SJCRH30 (cell line): Measurements from ENCODE around the gene ZEB2. TPM values are rescaled to one million over a fixed set of nuclear protein-coding genes. Genes with fewer than 3 reads are reported as not detected.

ENCODE experiments used
- DNase-seq, 2 experiments: peaks; one replicate each; pipeline ENCODE4 v3.0.0-alpha.2; 2015 to 2020
- H3K27ac ChIP-seq: fragments of 250-450 bp; sonication (Bioruptor Pico); 2 replicates; pipeline ENCODE4 v1.5.1; 2020; ENCODE audit warnings: mild to moderate bottlenecking, moderate library complexity
- H3K27me3 ChIP-seq: fragments of 250-450 bp; sonication (Bioruptor Pico); 2 replicates; pipeline ENCODE4 v1.5.1; 2020; ENCODE audit warnings: mild to moderate bottlenecking, moderate library complexity
- H3K36me3 ChIP-seq: fragments of 250-450 bp; sonication (Bioruptor Pico); 2 replicates; pipeline ENCODE4 v1.5.1; 2020; ENCODE audit warnings: mild to moderate bottlenecking, moderate library complexity
- H3K4me1 ChIP-seq: fragments of 250-450 bp; sonication (Bioruptor Pico); 2 replicates; pipeline ENCODE4 v1.5.1; 2020; ENCODE audit warnings: mild to moderate bottlenecking, moderate library complexity
- H3K4me3 ChIP-seq: fragments of 250-450 bp; sonication (Bioruptor Pico); 2 replicates; pipeline ENCODE4 v1.5.1; 2020; ENCODE audit warnings: mild to moderate bottlenecking, moderate library complexity
- H3K9me3 ChIP-seq: fragments of 250-450 bp; sonication (Bioruptor Pico); replicated peaks from 2 replicates; pipeline ENCODE4 v1.5.1; 2020; ENCODE audit warnings: mild to moderate bottlenecking, moderate library complexity
- total RNA-seq: library from RNA; depleted of rRNA; stranded (reverse); fragments of >200 nt; shearing (Covaris generic); gene quantifications from 2 replicates; pipeline ENCODE4 v1.2.3, GENCODE V29; 2014

Gene ZEB2
- total RNA-seq, 1 experiment from 2014 or later = 69.1 TPM

- H3K9me3 ChIP-seq = no peaks in the 10 kb centered on the region
- H3K27ac ChIP-seq = no peak overlapping the region
- H3K4me1 ChIP-seq = no peaks in the 10 kb centered on the region
- no peaks in the 10 kb centered on the region for H3K27me3 ChIP-seq
- no peak overlapping the region for H3K4me3 ChIP-seq
- H3K36me3 ChIP-seq = peaks cover 15% of the 10 kb centered on the region
- DNase-seq = no peak
Observed at GRCh38 chr2:144438801-144439631, 80.9 kb downstream of the ZEB2 start.

- Histone ChIP-seq H3K4me1 (peaks cover 12% of the 10 kb centered on the region), H3K36me3 (peaks cover 12% of the 10 kb centered on the region), H3K9me3 (no peaks in the 10 kb centered on the region), H3K27me3 (no peaks in the 10 kb centered on the region), H3K27ac (no peak overlapping the region), H3K4me3 (no peak overlapping the region)
- DNase-seq = no peak
Observed at GRCh38 chr2:144437636-144438035, 82.3 kb downstream of the ZEB2 start.

- peaks cover 32% of the 10 kb centered on the region for H3K4me1 ChIP-seq
Observed at GRCh38 chr2:144434425-144435222, 85.3 kb downstream of the ZEB2 start.

GRCh38 chr2:144432921-144433320, 87.0 kb downstream of the ZEB2 start:
- Histone ChIP-seq H3K9me3 (no peaks in the 10 kb centered on the region), H3K4me1 (peaks cover 32% of the 10 kb centered on the region), H3K27ac (no peak overlapping the region; the same call in 1 of the 2 replicates), H3K36me3 (peaks cover 25% of the 10 kb centered on the region), H3K4me3 (no peak overlapping the region), H3K27me3 (no peaks in the 10 kb centered on the region)
- DNase-seq = peak in 1 of 2 experiments; percentile 20

More at GRCh38 chr2:144434425-144435222, 85.3 kb downstream of the ZEB2 start:
- no peaks in the 10 kb centered on the region for H3K27me3 ChIP-seq
- H3K27ac ChIP-seq = no peak overlapping the region
- no peaks in the 10 kb centered on the region for H3K9me3 ChIP-seq
- H3K36me3 ChIP-seq = peaks cover 12% of the 10 kb centered on the region
- no peak for DNase-seq
- no peak overlapping the region for H3K4me3 ChIP-seq

- Histone ChIP-seq H3K27me3 (no peaks in the 10 kb centered on the region), H3K4me1 (peaks cover 39% of the 10 kb centered on the region), H3K27ac (peak overlapping the region; percentile 96), H3K9me3 (no peaks in the 10 kb centered on the region), H3K36me3 (peaks cover 31% of the 10 kb centered on the region), H3K4me3 (no peak overlapping the region)
- no peak for DNase-seq
Observed at GRCh38 chr2:144431998-144432397, 87.9 kb downstream of the ZEB2 start.

- H3K4me1 ChIP-seq = peaks cover 43% of the 10 kb centered on the region
- H3K27ac ChIP-seq = peak overlapping the region; percentile 96
- no peaks in the 10 kb centered on the region for H3K27me3 ChIP-seq
- H3K36me3 ChIP-seq = peaks cover 37% of the 10 kb centered on the region
- H3K9me3 ChIP-seq = no peaks in the 10 kb centered on the region
- peak overlapping the region; percentile 43 for H3K4me3 ChIP-seq
- DNase-seq = peak; percentile 92 to 98
Observed at GRCh38 chr2:144431392-144431783, 88.5 kb downstream of the ZEB2 start.

- Histone ChIP-seq H3K27me3 (no peaks in the 10 kb centered on the region), H3K4me3 (peak overlapping the region; percentile 43), H3K36me3 (peaks cover 32% of the 10 kb centered on the region), H3K9me3 (no peaks in the 10 kb centered on the region), H3K4me1 (peaks cover 43% of the 10 kb centered on the region), H3K27ac (peak overlapping the region; percentile 96)
- peak; percentile 61 to 84 for DNase-seq
Observed at GRCh38 chr2:144430722-144431391, 89.1 kb downstream of the ZEB2 start.

- H3K9me3 ChIP-seq = no peaks in the 10 kb centered on the region
Observed at GRCh38 chr2:144429396-144430112, 90.4 kb downstream of the ZEB2 start.

GRCh38 chr2:144426981-144427479, 92.9 kb downstream of the ZEB2 start:
- Histone ChIP-seq H3K4me1 (peaks cover 24% of the 10 kb centered on the region), H3K4me3 (no peak overlapping the region), H3K9me3 (no peaks in the 10 kb centered on the region), H3K27me3 (no peaks in the 10 kb centered on the region), H3K36me3 (peaks cover 60% of the 10 kb centered on the region), H3K27ac (no peak overlapping the region; the same call in 1 of the 2 replicates)
- peak; percentile 11 to 47 for DNase-seq

More at GRCh38 chr2:144429396-144430112, 90.4 kb downstream of the ZEB2 start:
- H3K36me3 ChIP-seq = peaks cover 41% of the 10 kb centered on the region
- peak overlapping the region; percentile 96 for H3K27ac ChIP-seq
- H3K4me1 ChIP-seq = peaks cover 43% of the 10 kb centered on the region
- H3K27me3 ChIP-seq = no peaks in the 10 kb centered on the region
- DNase-seq = no peak
- H3K4me3 ChIP-seq = no peak overlapping the region

- Histone ChIP-seq H3K4me1 (peaks cover 21% of the 10 kb centered on the region), H3K36me3 (peaks cover 63% of the 10 kb centered on the region)
Observed at GRCh38 chr2:144426355-144426754, 93.6 kb downstream of the ZEB2 start.

GRCh38 chr2:144424559-144425240, 95.2 kb downstream of the ZEB2 start:
- H3K9me3 ChIP-seq = no peaks in the 10 kb centered on the region
- no peak overlapping the region for H3K27ac ChIP-seq
- peaks cover 79% of the 10 kb centered on the region for H3K36me3 ChIP-seq
- H3K4me1 ChIP-seq = peaks cover 11% of the 10 kb centered on the region
- no peak for DNase-seq
- H3K27me3 ChIP-seq = no peaks in the 10 kb centered on the region
- no peak overlapping the region for H3K4me3 ChIP-seq

More at GRCh38 chr2:144426355-144426754, 93.6 kb downstream of the ZEB2 start:
- H3K9me3 ChIP-seq = no peaks in the 10 kb centered on the region
- no peak overlapping the region for H3K27ac ChIP-seq
- DNase-seq = no peak
- no peaks in the 10 kb centered on the region for H3K27me3 ChIP-seq
- no peak overlapping the region for H3K4me3 ChIP-seq

GRCh38 chr2:144421606-144422510, 98.1 kb downstream of the ZEB2 start:
- no peak overlapping the region for H3K4me3 ChIP-seq
- DNase-seq = no peak
- H3K27me3 ChIP-seq = no peaks in the 10 kb centered on the region
- H3K9me3 ChIP-seq = no peaks in the 10 kb centered on the region
- H3K36me3 ChIP-seq = peaks cover 68% of the 10 kb centered on the region
- no peak overlapping the region for H3K27ac ChIP-seq
- peaks cover 2% of the 10 kb centered on the region; the same call in 1 of the 2 replicates for H3K4me1 ChIP-seq

- H3K27ac ChIP-seq = no peak overlapping the region
- no peaks in the 10 kb centered on the region for H3K27me3 ChIP-seq
- peaks cover 70% of the 10 kb centered on the region for H3K36me3 ChIP-seq
- no peak for DNase-seq
- H3K4me3 ChIP-seq = no peak overlapping the region
- no peaks in the 10 kb centered on the region; the same call in 1 of the 2 replicates for H3K9me3 ChIP-seq
- no peaks in the 10 kb centered on the region for H3K4me1 ChIP-seq
Observed at GRCh38 chr2:144419218-144419617, 100.7 kb downstream of the ZEB2 start.
